CD4-positive, alpha-beta T cell (primary cell): ENCODE data around the gene ERICH4. TPM values are rescaled to one million over a fixed set of nuclear protein-coding genes. Genes with fewer than 3 reads are reported as not detected.

Experiments used
- ATAC-seq: fragments of 200-7000 bp; cut with Tn5 transposase; one replicate; pipeline ENCODE4 v1.10.0; 2022; ENCODE audit warnings: mild to moderate bottlenecking; ENCODE audit not compliant: poor library complexity
- CTCF ChIA-PET: fragments of 350-600 bp; sonication (Branson Sonifier 250); formaldehyde crosslinking; loops from one replicate; lab custom pipeline; 2021; ENCODE audit warnings: antibody characterized with exemption, inconsistent platforms; lab: Charles Lee
- POLR2A ChIA-PET: fragments of 350-600 bp; sonication (Branson Sonifier 250); formaldehyde crosslinking; loops from one replicate; lab custom pipeline; 2021; ENCODE audit warnings: antibody characterized with exemption, inconsistent platforms; lab: Charles Lee
- DNase-seq, 14 experiments: peaks; one replicate each; pipeline ENCODE4 v3.0.0-alpha.2; 2013 to 2020; ENCODE audit warnings: mixed read lengths in 2 of 14
- H3K27ac ChIP-seq, 2 donors: one replicate each; pipeline versions ENCODE4 v1.5.1 to v1.7.0; 2013; ENCODE audit warnings: low read length in 2 of 2, low read depth in 1 of 2, mild to moderate bottlenecking in 1 of 2
- H3K27me3 ChIP-seq, 2 experiments: 1 replicate in 1 of 2; 2 replicates in 1 of 2; pipeline versions ENCODE4 v1.6.1 to v1.7.0; 2013; ENCODE audit warnings: low read length in 2 of 2, control low read depth in 1 of 2, mild to moderate bottlenecking in 1 of 2, moderate library complexity in 1 of 2; ENCODE audit not compliant: insufficient read depth in 2 of 2, control insufficient read depth in 1 of 2
- H3K36me3 ChIP-seq: one replicate; pipeline ENCODE4 v1.6.1; 2013; ENCODE audit warnings: low read length, control low read depth; ENCODE audit not compliant: insufficient read depth
- H3K4me1 ChIP-seq: one replicate; pipeline ENCODE4 v1.6.1; 2013; ENCODE audit warnings: low read length, control low read depth; ENCODE audit not compliant: insufficient read depth
- H3K4me3 ChIP-seq: one replicate; pipeline ENCODE4 v1.5.1; 2013; ENCODE audit warnings: mild to moderate bottlenecking, low read length, moderate library complexity
- H3K9me3 ChIP-seq, 2 experiments: 1 replicate in 1 of 2; 2 replicates in 1 of 2; pipeline versions ENCODE4 v1.6.1 to v1.7.0; 2013; ENCODE audit warnings: low read length in 2 of 2, mild to moderate bottlenecking in 2 of 2, control low read depth in 1 of 2, moderate library complexity in 1 of 2; ENCODE audit not compliant: control insufficient read depth in 1 of 2, insufficient read depth in 1 of 2
- H3K27ac Mint-ChIP-seq: one replicate; pipeline ENCODE4 v1.8.0; 2020; ENCODE audit warnings: mixed read lengths
- H3K27me3 Mint-ChIP-seq: one replicate; pipeline ENCODE4 v1.8.0; 2021; ENCODE audit warnings: mixed read lengths
- H3K36me3 Mint-ChIP-seq: one replicate; pipeline ENCODE4 v1.8.0; 2021; ENCODE audit warnings: low read depth, mixed read lengths
- H3K4me1 Mint-ChIP-seq: one replicate; pipeline ENCODE4 v1.8.0; 2021; ENCODE audit warnings: low read depth, mixed read lengths
- H3K4me3 Mint-ChIP-seq: one replicate; pipeline ENCODE4 v1.8.0; 2020; ENCODE audit warnings: mild to moderate bottlenecking, mixed read lengths
- H3K9me3 Mint-ChIP-seq: one replicate; pipeline ENCODE4 v1.8.0; 2020; ENCODE audit warnings: mixed read lengths
- CTCF ChIP-seq: fragments of 200-600 bp; IDR thresholded peaks from one replicate; pipeline ENCODE4 v1.8.0; 2022; ENCODE audit warnings: antibody characterized with exemption, mild to moderate bottlenecking
- intact Hi-C, 2 experiments: fragments of 100-400 bp; cut with DNase I in 1 of 2; cut with micrococcal nuclease in 1 of 2; formaldehyde crosslinking; loops; one replicate each; pipeline versions ENCODE4 v1.15.1 to v1.9.0; 2023 to 2025; cut with DNase I, micrococcal nuclease
- total RNA-seq, 174 experiments: library from RNA in 2 of 174; stranded (reverse) in 2 of 174; gene quantifications; one replicate each; pipeline ENCODE4 v1.2.3 and lab custom pipeline; 2021 to 2026

Gene ERICH4
- total RNA-seq, 2 experiments from 2014 or later = not detected

GRCh38 chr19:41445575-41445974 is 2.6 kb downstream of the ERICH4 start:
- no peak for TF ChIP-seq CTCF
- H3K27me3 Mint-ChIP-seq = peaks cover 34% of the 10 kb centered on the region
- no peak overlapping the region for H3K27ac Mint-ChIP-seq
- H3K27ac ChIP-seq = no peak overlapping the region
- no peaks in the 10 kb centered on the region for H3K9me3 ChIP-seq
- no peaks in the 10 kb centered on the region for H3K36me3 Mint-ChIP-seq
- intact Hi-C loops = no loop called here
- no peaks in the 10 kb centered on the region for H3K9me3 Mint-ChIP-seq
- H3K4me1 ChIP-seq = peaks cover 20% of the 10 kb centered on the region
- H3K36me3 ChIP-seq = no peaks in the 10 kb centered on the region
- ATAC-seq = no peak
- POLR2A ChIA-PET = no interaction called here
- H3K27me3 ChIP-seq = peaks cover 4 to 8% of the 10 kb centered on the region in 2 experiments
- no peak overlapping the region for H3K4me3 Mint-ChIP-seq
- CTCF ChIA-PET = no interaction called here
- DNase-seq = no peak
- no peak overlapping the region for H3K4me3 ChIP-seq
- H3K4me1 Mint-ChIP-seq = no peaks in the 10 kb centered on the region

- TF ChIP-seq CTCF = no peak
- H3K27me3 ChIP-seq = peaks cover 4 to 8% of the 10 kb centered on the region in 2 experiments
- no peaks in the 10 kb centered on the region for H3K36me3 ChIP-seq
- H3K4me1 Mint-ChIP-seq = no peaks in the 10 kb centered on the region
- H3K27ac ChIP-seq = no peak overlapping the region
- ChIA-PET POLR2A (interaction anchor here (2.1 to 2.2 kb wide), 2 partner anchors 116 to 123 kb away, joined by 7 to 16 read pairs; no protein-coding TSS in a partner anchor), CTCF (interaction anchor here (2.0 to 2.6 kb wide), 4 partner anchors 8 to 147 kb away, joined by 5 to 18 read pairs (median 13); partner anchors contain the start of gene DMAC2)
- no peak overlapping the region for H3K4me3 Mint-ChIP-seq
- H3K36me3 Mint-ChIP-seq = no peaks in the 10 kb centered on the region
- no peaks in the 10 kb centered on the region for H3K9me3 Mint-ChIP-seq
- H3K9me3 ChIP-seq = no peaks in the 10 kb centered on the region
- DNase-seq (no peak), ATAC-seq (no peak)
- no peak overlapping the region for H3K27ac Mint-ChIP-seq
- intact Hi-C loops = loop anchor here in 1 of 2 experiments (2.0 kb wide), 1 partner anchor 115 kb away; no protein-coding TSS in a partner anchor
- peaks cover 20% of the 10 kb centered on the region for H3K4me1 ChIP-seq
- H3K4me3 ChIP-seq = no peak overlapping the region
- H3K27me3 Mint-ChIP-seq = peaks cover 34% of the 10 kb centered on the region
Measured at GRCh38 chr19:41447732-41448332, 4.9 kb downstream of the ERICH4 start.

- no peak overlapping the region for H3K27ac ChIP-seq
- peaks cover 4 to 8% of the 10 kb centered on the region in 2 experiments for H3K27me3 ChIP-seq
- intact Hi-C loops = loop anchor here (1.0 to 2.0 kb wide), 5 partner anchors 114 to 148 kb away; no protein-coding TSS in a partner anchor
- TF ChIP-seq CTCF = peak; percentile 98
- H3K36me3 ChIP-seq = no peaks in the 10 kb centered on the region
- Mint-ChIP-seq H3K4me1 (no peaks in the 10 kb centered on the region), H3K9me3 (no peaks in the 10 kb centered on the region), H3K4me3 (peak overlapping the region; percentile 73), H3K27me3 (peaks cover 23% of the 10 kb centered on the region), H3K36me3 (no peaks in the 10 kb centered on the region), H3K27ac (no peak overlapping the region)
- no peaks in the 10 kb centered on the region for H3K9me3 ChIP-seq
- peak; percentile 45 to 83 (median 62) for DNase-seq
- peak; percentile 93 for ATAC-seq
- CTCF ChIA-PET = interaction anchor here (0.6 to 3.7 kb wide), 22 partner anchors 8 to 1886 kb away, joined by 3 to 39 read pairs (median 3); partner anchors contain the start of gene DMAC2
- POLR2A ChIA-PET = interaction anchor here (0.6 to 2.2 kb wide), 8 partner anchors 9 to 1231 kb away, joined by 3 to 16 read pairs (median 4); partner anchors contain the start of gene CEACAM21
- peaks cover 20% of the 10 kb centered on the region for H3K4me1 ChIP-seq
- H3K4me3 ChIP-seq = peak overlapping the region; percentile 32
Measured at GRCh38 chr19:41449079-41449864, 6.3 kb downstream of the ERICH4 start.
